Naive B cell (primary cell): ENCODE measurements around the gene COQ3. TPM values are rescaled to one million over a fixed set of nuclear protein-coding genes. Genes with fewer than 3 reads are reported as not detected.

Source experiments
- ATAC-seq, 2 donors: fragments of 150-1000 bp; cut with Tn5 transposase; 2 replicates each; pipeline ENCODE4 v1.10.0; 2021; ENCODE audit warnings: low read depth in 2 of 2, mild to moderate bottlenecking in 2 of 2, moderate library complexity in 2 of 2
- DNase-seq: peaks from one replicate; pipeline ENCODE4 v3.0.0; 2022
- H3K27ac Mint-ChIP-seq, 6 donors: one replicate each; pipeline ENCODE4 v1.8.0; 2020 to 2022; ENCODE audit warnings: mild to moderate bottlenecking in 6 of 6, mixed read lengths in 6 of 6, moderate library complexity in 5 of 6, inconsistent platforms in 2 of 6
- H3K27me3 Mint-ChIP-seq, 3 donors: one replicate each; pipeline ENCODE4 v1.8.0; 2021 to 2022; ENCODE audit warnings: mixed read lengths in 3 of 3, mild to moderate bottlenecking in 1 of 3
- H3K36me3 Mint-ChIP-seq, 2 donors: one replicate each; pipeline ENCODE4 v1.8.0; 2020 to 2022; ENCODE audit warnings: mixed read lengths in 2 of 2, inconsistent platforms in 1 of 2, mild to moderate bottlenecking in 1 of 2
- H3K4me1 Mint-ChIP-seq, 3 donors: one replicate each; pipeline ENCODE4 v1.8.0; 2020 to 2022; ENCODE audit warnings: mixed read lengths in 3 of 3, inconsistent platforms in 1 of 3, mild to moderate bottlenecking in 1 of 3, moderate library complexity in 1 of 3
- H3K4me3 Mint-ChIP-seq, 8 donors: one replicate each; pipeline ENCODE4 v1.8.0; 2020 to 2022; ENCODE audit warnings: mild to moderate bottlenecking in 8 of 8, mixed read lengths in 8 of 8, moderate library complexity in 8 of 8, inconsistent platforms in 2 of 8
- H3K9me3 Mint-ChIP-seq, 7 donors: one replicate each; pipeline ENCODE4 v1.8.0; 2020 to 2022; ENCODE audit warnings: mixed read lengths in 7 of 7, mild to moderate bottlenecking in 5 of 7, inconsistent platforms in 2 of 7, moderate library complexity in 1 of 7
- polyA plus RNA-seq, 6 donors: library from polyadenylated mRNA; unstranded; fragments of 300-500 nt; fragmentation: Illumina TruSeq; gene quantifications; one replicate each; pipeline ENCODE4 v1.2.3, GENCODE V29; 2021; ENCODE audit warnings: low read depth in 6 of 6

Gene COQ3
- polyA plus RNA-seq, result 1 to 10 TPM; 1.6 to 4.1 (median 3.8) TPM

DNA sequence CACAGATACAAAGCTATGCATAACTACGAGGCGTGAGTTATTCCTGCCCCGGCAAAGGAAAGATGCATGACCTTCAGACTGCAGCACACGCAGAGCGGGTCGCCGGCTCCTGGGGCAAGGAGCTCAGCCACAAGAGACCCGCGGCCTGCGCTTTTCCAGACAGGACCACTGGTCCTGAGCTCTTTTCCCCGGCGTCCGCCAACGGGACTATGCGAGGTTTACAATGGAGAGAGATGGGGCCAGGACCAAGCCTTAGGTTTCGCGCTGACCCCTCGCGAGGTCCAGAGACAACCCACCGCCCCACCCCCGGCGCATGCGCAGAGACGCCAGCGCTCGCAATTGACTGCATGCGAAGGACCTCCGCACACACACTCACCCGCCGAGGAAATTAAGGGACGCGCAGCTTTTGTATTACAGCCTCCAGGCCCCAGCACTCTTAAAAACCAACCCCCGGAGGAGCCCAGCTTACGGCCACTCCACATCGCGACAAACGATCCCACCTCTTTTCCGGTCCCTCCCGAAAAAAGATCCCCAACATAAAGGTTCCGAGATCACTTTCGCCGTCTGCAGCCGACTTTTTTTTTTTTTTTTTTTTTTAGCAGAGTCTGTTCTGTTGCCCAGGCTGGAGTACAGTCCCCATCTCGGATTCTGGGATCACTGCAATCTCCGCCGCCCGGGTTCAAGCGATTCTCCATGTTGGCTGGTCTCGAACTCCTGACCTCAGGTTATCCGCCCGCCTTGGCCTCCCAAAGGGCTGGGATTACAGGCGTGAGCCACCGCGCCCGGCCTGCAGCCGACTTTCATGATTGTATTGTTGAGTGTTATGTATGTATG lies at the start of gene COQ3:
TSS of gene COQ3 (minus strand) at position 498 of the 834 bp plus-strand sequence. CDS start at position 482, 16 bp downstream.
- H3K27me3 Mint-ChIP-seq, result no peaks in the 10 kb centered on the region
- no peaks in the 10 kb centered on the region for H3K9me3 Mint-ChIP-seq
- no peaks in the 10 kb centered on the region for H3K36me3 Mint-ChIP-seq
- peak within 1 kb of the TSS; percentile 88 to 99 (median 96) for H3K4me3 Mint-ChIP-seq
- H3K4me1 Mint-ChIP-seq, result peaks cover 0 to 14% (median 3%) of the 10 kb centered on the region in 3 donors
- H3K27ac Mint-ChIP-seq, result peak within 1 kb of the TSS; percentile 42 to 92 (median 70)
- DNase-seq (peak; percentile 68), ATAC-seq (peak; percentile 77 to 81)

- H3K27ac Mint-ChIP-seq, result no peak overlapping the region
- H3K4me3 Mint-ChIP-seq, result no peak overlapping the region
- peaks cover 0 to 3% (median 0%) of the 10 kb centered on the region in 3 donors for H3K4me1 Mint-ChIP-seq
- H3K27me3 Mint-ChIP-seq, result no peaks in the 10 kb centered on the region
- H3K36me3 Mint-ChIP-seq, result no peaks in the 10 kb centered on the region
- ATAC-seq (peak; percentile 58 to 60), DNase-seq (no peak)
- no peaks in the 10 kb centered on the region for H3K9me3 Mint-ChIP-seq
These were observed 40.9 kb upstream of the COQ3 start for GRCh38 chr6:99434702-99435530.

- Mint-ChIP-seq H3K9me3 (no peaks in the 10 kb centered on the region), H3K4me1 (peaks cover 0 to 5% (median 3%) of the 10 kb centered on the region in 3 donors), H3K27ac (no peak overlapping the region), H3K36me3 (no peaks in the 10 kb centered on the region), H3K27me3 (no peaks in the 10 kb centered on the region), H3K4me3 (peak overlapping the region in 1 of 8 donors; percentile 2)
- no peak for ATAC-seq
- DNase-seq, result no peak
These were observed 38.9 kb upstream of the COQ3 start for GRCh38 chr6:99432877-99433276.

DNA sequence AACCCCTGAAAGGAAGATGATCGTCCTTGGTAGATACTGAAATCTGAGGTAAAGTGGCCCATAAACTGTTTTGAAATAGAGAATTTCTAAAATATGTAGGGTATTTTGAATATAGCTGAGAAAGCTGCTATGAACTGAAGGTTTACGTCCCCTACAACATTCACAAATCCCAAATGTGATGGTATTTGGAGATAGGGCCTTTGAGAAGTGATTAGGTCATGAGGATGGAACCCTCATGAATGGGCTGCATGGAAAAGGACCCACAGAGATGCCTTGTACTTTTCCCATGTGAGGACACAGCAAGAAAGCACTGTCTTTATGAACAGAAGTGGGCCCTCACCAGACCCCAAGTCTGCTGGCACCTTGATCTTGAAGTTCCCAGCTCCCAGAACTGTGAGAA lies 37.9 kb upstream of the COQ3 start:
- Mint-ChIP-seq H3K4me1 (peaks cover 5 to 7% (median 5%) of the 10 kb centered on the region in 3 donors), H3K4me3 (no peak overlapping the region), H3K27me3 (no peaks in the 10 kb centered on the region), H3K9me3 (no peaks in the 10 kb centered on the region), H3K27ac (no peak overlapping the region), H3K36me3 (no peaks in the 10 kb centered on the region)
- DNase-seq (no peak), ATAC-seq (no peak)

- ATAC-seq (no peak), DNase-seq (no peak)
- no peaks in the 10 kb centered on the region for H3K27me3 Mint-ChIP-seq
- H3K36me3 Mint-ChIP-seq, result peaks cover 0 to 7% of the 10 kb centered on the region in 2 donors
- H3K27ac Mint-ChIP-seq, result no peak overlapping the region
- no peaks in the 10 kb centered on the region for H3K9me3 Mint-ChIP-seq
- H3K4me1 Mint-ChIP-seq, result peaks cover 23 to 33% (median 25%) of the 10 kb centered on the region in 3 donors
- H3K4me3 Mint-ChIP-seq, result peak overlapping the region in 2 of 8 donors; percentile 21 to 95
These were observed 34.0 kb upstream of the COQ3 start for GRCh38 chr6:99427988-99428387.

DNA sequence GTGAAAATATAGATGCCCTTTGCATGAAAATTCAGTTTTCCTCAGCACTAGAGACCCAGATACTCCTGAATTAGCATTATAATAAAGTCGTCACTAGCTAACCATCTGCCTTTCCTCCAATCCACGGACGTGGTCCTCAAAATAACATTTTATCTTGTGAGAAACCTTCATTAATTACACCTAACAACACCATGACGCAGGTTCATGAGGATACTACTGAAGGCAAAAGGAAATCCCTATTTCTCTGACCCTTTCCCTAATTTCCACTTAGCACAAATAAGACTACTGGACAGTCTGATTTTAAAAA lies 32.4 kb upstream of the COQ3 start:
- DNase-seq, result no peak
- H3K4me1 Mint-ChIP-seq, result peaks cover 36 to 49% (median 37%) of the 10 kb centered on the region in 3 donors
- peaks cover 0 to 7% of the 10 kb centered on the region in 2 donors for H3K36me3 Mint-ChIP-seq
- no peaks in the 10 kb centered on the region for H3K9me3 Mint-ChIP-seq
- peak overlapping the region; percentile 78 to 100 (median 96) for H3K4me3 Mint-ChIP-seq
- H3K27ac Mint-ChIP-seq, result peak overlapping the region in 3 of 6 donors; percentile 99 to 100 (median 100)
- ATAC-seq, result no peak
- H3K27me3 Mint-ChIP-seq, result no peaks in the 10 kb centered on the region

- H3K27ac Mint-ChIP-seq, result peak overlapping the region; percentile 99 to 100 (median 100)
- DNase-seq, result peak; percentile 56
- peak; percentile 33 to 34 for ATAC-seq
These were observed 31.9 kb upstream of the COQ3 start for GRCh38 chr6:99425647-99426450.

DNA sequence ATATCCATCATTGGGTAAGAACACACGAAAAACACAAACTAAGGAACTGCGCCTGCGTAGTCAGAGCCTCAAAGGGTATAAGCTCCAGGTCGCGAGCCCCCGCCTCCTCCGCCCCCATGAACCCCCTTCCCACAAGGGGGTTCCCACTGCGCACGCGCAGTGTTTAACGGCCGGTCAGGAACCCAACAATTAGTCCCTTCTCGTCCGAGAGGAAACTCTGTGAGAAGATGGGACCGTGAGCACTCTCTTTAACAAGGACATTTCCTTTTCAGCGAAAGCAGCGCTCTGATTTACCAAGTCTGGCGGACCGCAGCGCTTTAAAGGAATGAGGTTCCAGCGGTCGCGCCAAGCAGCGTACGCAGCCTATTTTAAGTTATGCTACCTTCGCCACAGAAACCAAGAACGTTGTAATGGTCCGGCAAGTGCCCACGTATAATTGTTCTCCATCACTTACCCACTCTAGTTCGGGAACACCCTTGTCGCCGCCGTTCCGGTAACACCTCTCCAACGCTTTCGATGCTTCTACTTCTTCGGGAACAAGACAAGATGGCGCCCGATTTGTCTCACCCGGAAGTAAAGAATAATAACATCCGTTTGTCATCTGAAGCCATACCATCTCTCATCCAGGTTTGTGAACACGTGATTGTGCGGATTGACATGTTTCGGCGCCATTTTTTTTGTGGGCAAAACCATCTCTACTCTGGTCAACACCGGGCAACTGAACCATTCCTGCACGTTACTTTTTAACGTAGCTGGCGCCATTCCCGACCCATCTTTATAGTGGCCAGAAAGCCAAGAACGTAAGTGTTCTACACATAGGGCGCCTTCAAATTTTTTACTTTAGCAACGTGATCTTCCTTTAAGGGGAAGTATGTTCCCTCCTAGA lies 31.0 kb upstream of the COQ3 start, which contains the start of gene PNISR:
TSS of gene PNISR (minus strand) at position 548 of the 886 bp plus-strand sequence. CDS start 10,649 bp downstream, outside the sequence.
- Mint-ChIP-seq H3K4me1 (peaks cover 47 to 62% (median 50%) of the 10 kb centered on the region in 3 donors), H3K27me3 (no peaks in the 10 kb centered on the region), H3K36me3 (peaks cover 0 to 7% of the 10 kb centered on the region in 2 donors), H3K4me3 (peak within 1 kb of the TSS; percentile 93 to 100 (median 98)), H3K27ac (peak within 1 kb of the TSS; percentile 99 to 100 (median 100)), H3K9me3 (no peaks in the 10 kb centered on the region)
- DNase-seq (peak; percentile 93), ATAC-seq (peak; percentile 81 to 85)

More at GRCh38 chr6:99425647-99426450, 31.9 kb upstream of the COQ3 start:
- Mint-ChIP-seq H3K27me3 (no peaks in the 10 kb centered on the region), H3K4me1 (peaks cover 41 to 55% (median 43%) of the 10 kb centered on the region in 3 donors), H3K36me3 (peaks cover 0 to 7% of the 10 kb centered on the region in 2 donors), H3K4me3 (peak overlapping the region; percentile 93 to 100 (median 98)), H3K9me3 (no peaks in the 10 kb centered on the region)

DNA sequence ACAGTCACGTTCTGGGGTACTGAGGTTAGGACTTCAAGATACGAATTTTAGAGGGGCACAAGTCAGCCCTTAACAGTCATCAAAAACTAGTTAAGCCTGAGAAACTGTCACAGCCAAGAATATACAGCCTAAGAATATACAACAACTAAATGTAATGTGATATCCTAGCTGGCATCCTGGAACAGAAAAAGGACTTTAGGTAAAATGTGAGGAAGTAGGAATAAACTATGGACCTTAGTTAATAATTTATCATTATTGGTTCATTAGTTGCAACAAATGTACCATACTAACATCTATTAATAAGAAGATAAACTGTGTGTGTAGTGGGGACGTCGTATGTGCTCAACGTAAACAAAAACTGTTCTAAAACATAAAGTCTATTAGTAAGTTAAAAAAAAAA lies 30.0 kb upstream of the COQ3 start:
- Mint-ChIP-seq H3K4me1 (peaks cover 47 to 66% (median 53%) of the 10 kb centered on the region in 3 donors), H3K27ac (peak overlapping the region; percentile 61 to 100 (median 96)), H3K36me3 (peaks cover 0 to 7% of the 10 kb centered on the region in 2 donors), H3K4me3 (peak overlapping the region; percentile 50 to 100 (median 94)), H3K27me3 (no peaks in the 10 kb centered on the region), H3K9me3 (no peaks in the 10 kb centered on the region)
- no peak for DNase-seq
- ATAC-seq, result no peak

GRCh38 chr6:99422912-99423311 lies 28.9 kb upstream of the COQ3 start:
- H3K9me3 Mint-ChIP-seq, result no peaks in the 10 kb centered on the region
- peaks cover 0 to 7% of the 10 kb centered on the region in 2 donors for H3K36me3 Mint-ChIP-seq
- ATAC-seq (no peak), DNase-seq (no peak)
- no peaks in the 10 kb centered on the region for H3K27me3 Mint-ChIP-seq
- H3K4me1 Mint-ChIP-seq, result peaks cover 50 to 74% (median 56%) of the 10 kb centered on the region in 3 donors
- peak overlapping the region; percentile 44 to 100 (median 94) for H3K4me3 Mint-ChIP-seq
- peak overlapping the region in 1 of 6 donors; percentile 99 for H3K27ac Mint-ChIP-seq

DNA sequence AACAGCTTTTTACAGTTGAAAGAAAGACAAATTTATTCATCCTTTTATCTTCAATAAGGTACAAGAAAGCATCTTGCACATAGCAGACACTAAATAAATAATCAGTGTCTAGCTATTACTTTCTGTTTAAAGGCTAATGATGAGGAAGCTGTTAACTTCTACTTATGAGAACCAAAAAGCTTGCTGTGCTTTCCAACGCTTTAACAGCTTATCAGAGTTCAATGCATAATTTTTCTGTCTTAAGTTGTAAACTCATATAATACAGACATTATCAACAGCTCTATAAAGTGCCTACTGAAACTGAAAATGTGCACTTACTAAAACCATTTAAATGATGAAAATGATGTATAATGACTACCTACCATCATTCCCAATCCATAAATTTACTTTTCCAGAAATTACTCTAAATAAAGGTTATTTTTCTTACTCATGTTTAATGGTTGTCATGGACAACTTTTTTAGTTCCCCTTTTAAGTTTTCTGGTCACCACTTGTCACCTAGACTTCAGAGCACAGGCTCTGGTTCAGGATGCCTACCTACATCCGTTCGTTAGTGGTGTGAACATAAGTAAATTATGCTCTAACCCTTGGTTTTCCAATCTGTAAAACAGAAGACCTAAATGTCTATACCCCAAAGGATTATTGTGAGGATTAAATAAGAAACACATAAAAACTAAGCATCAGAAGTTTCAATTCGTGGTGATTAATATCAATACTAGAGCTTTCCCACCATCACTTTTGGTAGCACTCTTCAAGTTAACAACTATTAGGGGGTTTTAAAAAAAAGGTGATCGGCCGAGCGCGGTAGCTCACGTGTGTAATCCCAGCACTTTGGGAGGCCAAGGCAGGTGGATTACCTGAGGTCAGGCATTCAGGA lies 23.1 kb upstream of the COQ3 start:
- H3K27ac Mint-ChIP-seq, result peak overlapping the region in 5 of 6 donors; percentile 27 to 71 (median 44)
- H3K9me3 Mint-ChIP-seq, result no peaks in the 10 kb centered on the region
- ATAC-seq, result peak; percentile 79 to 81
- H3K27me3 Mint-ChIP-seq, result no peaks in the 10 kb centered on the region
- peak overlapping the region in 4 of 8 donors; percentile 9 to 53 (median 34) for H3K4me3 Mint-ChIP-seq
- DNase-seq, result no peak
- peaks cover 8 to 11% of the 10 kb centered on the region in 2 donors for H3K36me3 Mint-ChIP-seq
- H3K4me1 Mint-ChIP-seq, result peaks cover 40 to 62% (median 44%) of the 10 kb centered on the region in 3 donors
